ENCODE data around the gene CNR2.
"Not testable (repeated sequence)": the region's sequence is repeated elsewhere in the genome, so short reads cannot be mapped to it uniquely, and the experiment has no call there.

The CNR2 gene

DNA sequence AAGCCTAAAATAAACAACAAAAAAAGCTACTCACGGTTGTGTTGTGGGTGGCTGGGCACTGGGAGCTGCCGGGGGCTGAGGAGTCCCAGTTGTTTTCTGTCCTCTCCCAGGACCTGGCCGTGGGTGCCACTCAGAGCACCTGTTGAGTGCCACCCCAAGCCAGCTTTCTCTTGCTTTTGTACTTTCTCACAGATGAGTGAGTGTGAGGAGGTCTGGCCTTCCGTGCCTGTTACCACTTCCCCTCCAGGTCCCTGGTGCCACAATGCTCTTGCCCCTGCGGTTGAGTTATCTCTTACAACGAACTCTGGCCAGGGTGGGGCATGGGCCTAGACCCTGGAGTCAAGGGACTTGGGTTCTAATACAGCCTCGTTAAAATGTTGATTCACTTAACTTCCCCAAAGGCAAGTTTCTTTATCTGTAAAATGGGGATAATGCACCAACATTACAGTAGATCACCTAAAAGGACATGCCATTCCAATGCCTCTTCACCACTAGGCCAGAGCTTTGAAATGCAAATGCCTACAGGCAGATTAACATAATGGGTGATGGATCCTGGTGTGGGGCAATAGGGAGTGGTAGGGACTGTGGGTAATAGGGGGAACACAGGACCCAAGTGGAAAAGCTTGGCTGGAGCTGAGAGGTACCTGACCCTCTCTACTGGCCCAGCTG is at the start of gene CNR2:
Gene CNR2 (minus strand): TSS at position 151 of the 669 bp plus-strand sequence. CDS start 37,745 bp downstream, outside the sequence.
- H3K36me3 ChIP-seq (replicated peaks): no peaks in the 10 kb centered on the region
- H3K27ac ChIP-seq: no peak within 1 kb of the TSS
- no peak within 1 kb of the TSS for H3K4me3 ChIP-seq (ENCODE audit: low read depth, low read length)
- TF ChIP-seq, protein P1, sequence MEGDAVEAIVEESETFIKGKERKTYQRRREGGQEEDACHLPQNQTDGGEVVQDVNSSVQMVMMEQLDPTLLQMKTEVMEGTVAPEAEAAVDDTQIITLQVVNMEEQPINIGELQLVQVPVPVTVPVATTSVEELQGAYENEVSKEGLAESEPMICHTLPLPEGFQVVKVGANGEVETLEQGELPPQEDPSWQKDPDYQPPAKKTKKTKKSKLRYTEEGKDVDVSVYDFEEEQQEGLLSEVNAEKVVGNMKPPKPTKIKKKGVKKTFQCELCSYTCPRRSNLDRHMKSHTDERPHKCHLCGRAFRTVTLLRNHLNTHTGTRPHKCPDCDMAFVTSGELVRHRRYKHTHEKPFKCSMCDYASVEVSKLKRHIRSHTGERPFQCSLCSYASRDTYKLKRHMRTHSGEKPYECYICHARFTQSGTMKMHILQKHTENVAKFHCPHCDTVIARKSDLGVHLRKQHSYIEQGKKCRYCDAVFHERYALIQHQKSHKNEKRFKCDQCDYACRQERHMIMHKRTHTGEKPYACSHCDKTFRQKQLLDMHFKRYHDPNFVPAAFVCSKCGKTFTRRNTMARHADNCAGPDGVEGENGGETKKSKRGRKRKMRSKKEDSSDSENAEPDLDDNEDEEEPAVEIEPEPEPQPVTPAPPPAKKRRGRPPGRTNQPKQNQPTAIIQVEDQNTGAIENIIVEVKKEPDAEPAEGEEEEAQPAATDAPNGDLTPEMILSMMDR (IDR thresholded peaks at IDR 0.05; ENCODE audit: low read depth, low read length, missing control alignments): no peak
- no peak for DNase-seq
- in situ Hi-C loops (cut with HindIII; ENCODE audit: low pct_ligation_motif_present, low sequenced_read_pairs): no loop called here
- no peaks in the 10 kb centered on the region for H3K27me3 ChIP-seq (replicated peaks)

DNA sequence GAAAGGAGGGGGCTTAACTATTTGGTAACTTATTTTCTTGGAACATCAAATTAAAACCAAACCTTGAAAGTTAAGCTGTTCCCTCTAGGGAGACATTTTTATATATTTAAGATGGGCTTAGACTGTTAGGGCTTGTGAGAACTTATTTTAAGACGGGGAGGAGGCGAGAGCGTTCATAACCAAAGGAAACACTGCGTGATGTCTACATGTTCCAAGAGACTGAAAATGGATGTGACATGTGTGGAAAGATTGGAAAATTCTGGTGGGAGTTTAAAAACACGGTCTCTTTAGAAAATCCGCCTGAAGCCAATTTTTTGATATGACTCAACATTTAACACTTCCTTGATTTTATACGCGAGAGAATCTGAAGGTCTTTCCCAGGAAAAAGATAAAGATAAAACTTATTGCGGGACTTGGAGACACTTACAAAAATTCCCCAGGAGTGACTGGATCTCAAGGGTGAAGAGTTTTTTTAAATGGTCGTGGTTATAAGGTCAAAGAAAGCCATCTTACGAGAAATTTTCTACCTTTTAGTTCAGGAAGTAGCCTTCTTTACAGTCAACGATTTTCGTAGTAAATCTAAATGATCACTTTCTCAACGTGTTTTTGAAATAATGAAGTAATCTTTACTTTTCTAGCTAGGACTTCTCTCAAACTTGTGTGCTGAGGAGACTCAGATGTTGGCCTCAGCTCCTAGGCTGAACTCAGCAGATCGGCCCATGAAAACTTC is 47.3 kb upstream of the CNR2 start:
- H3K27ac ChIP-seq: peak overlapping the region; percentile 96
- H3K4me3 ChIP-seq (ENCODE audit: low read depth, low read length): peak overlapping the region; percentile 83
- H3K27me3 ChIP-seq (replicated peaks): no peaks in the 10 kb centered on the region
- H3K36me3 ChIP-seq (replicated peaks): peaks cover 11% of the 10 kb centered on the region
- in situ Hi-C loops (cut with HindIII; ENCODE audit: low pct_ligation_motif_present, low sequenced_read_pairs): no loop called here
- TF ChIP-seq, protein P1 (IDR thresholded peaks at IDR 0.05; ENCODE audit: low read depth, low read length, missing control alignments): no peak
- no peak for DNase-seq

GRCh38 chr1:23959461-23960290 is 46.5 kb upstream of the CNR2 start, which contains the start of gene PNRC2:
Gene PNRC2, plus strand, starts transcription at chr1:23959828. Its CDS starts 1,630 bp downstream, at chr1:23961458.
- TF ChIP-seq, protein P1 (IDR thresholded peaks at IDR 0.05; ENCODE audit: low read depth, low read length, missing control alignments): no peak
- H3K27ac ChIP-seq: peak within 1 kb of the TSS; percentile 96
- in situ Hi-C loops (cut with HindIII; ENCODE audit: low pct_ligation_motif_present, low sequenced_read_pairs): no loop called here

DNA sequence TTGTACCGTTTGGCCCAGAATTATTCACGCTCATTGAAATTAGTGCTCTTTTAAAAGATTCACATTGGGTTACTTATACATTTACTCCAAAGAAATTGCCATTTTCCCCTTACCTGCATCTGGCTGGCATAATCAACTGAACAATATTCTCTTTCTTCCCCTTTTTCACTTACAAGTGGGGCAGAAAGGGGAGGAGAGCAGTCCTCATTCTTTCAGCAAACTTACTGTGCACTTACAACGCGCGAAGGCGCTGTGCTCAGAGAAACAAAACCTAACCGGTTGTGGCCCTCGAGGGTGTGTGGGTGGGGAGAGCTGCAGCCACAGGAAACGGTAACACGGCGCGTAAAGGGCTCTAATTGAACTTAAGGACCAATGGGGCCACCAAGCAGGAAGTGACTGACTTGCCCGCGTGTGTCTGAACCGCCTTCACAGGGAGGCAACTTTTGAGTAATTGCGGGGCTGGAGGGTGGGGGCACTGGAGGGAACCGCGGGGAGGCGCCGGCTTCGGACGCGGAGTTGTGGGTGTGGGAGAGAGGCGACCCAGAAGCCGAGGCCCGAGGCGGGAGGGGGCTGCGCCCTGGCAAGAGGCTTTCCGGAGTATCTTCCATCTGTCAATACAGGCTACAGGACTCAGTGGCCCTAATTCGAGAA is 45.8 kb upstream of the CNR2 start:
- peak; percentile 90 for DNase-seq
- TF ChIP-seq, protein P1 (IDR thresholded peaks at IDR 0.05; ENCODE audit: low read depth, low read length, missing control alignments): peak; percentile 63
- in situ Hi-C loops (cut with HindIII; ENCODE audit: low pct_ligation_motif_present, low sequenced_read_pairs): no loop called here

More at GRCh38 chr1:23959461-23960290, 46.5 kb upstream of the CNR2 start, which contains the start of gene PNRC2:
- peak; percentile 95 for DNase-seq
- peak within 1 kb of the TSS; percentile 83 for H3K4me3 ChIP-seq (ENCODE audit: low read depth, low read length)
- H3K36me3 ChIP-seq (replicated peaks): peaks cover 11% of the 10 kb centered on the region
- no peaks in the 10 kb centered on the region for H3K27me3 ChIP-seq (replicated peaks)

GRCh38 chr1:23958040-23958809 is 45.1 kb upstream of the CNR2 start:
- Histone ChIP-seq H3K4me3 (ENCODE audit: low read depth, low read length) (peak overlapping the region; percentile 83), H3K27ac (peak overlapping the region; percentile 96), H3K36me3 (replicated peaks) (peaks cover 11% of the 10 kb centered on the region)
- DNase-seq; H3K27me3 ChIP-seq (replicated peaks); in situ Hi-C loops (cut with HindIII; ENCODE audit: low pct_ligation_motif_present, low sequenced_read_pairs): not testable (repeated sequence)

More for the DNA sequence above, 45.8 kb upstream of the CNR2 start:
- Histone ChIP-seq H3K27ac (peak overlapping the region; percentile 96), H3K4me3 (ENCODE audit: low read depth, low read length) (peak overlapping the region; percentile 83), H3K36me3 (replicated peaks) (peaks cover 11% of the 10 kb centered on the region), H3K27me3 (replicated peaks) (no peaks in the 10 kb centered on the region)
